GM21381 (cell line): ENCODE data around the gene SLC7A9.

ENCODE experiments used
- ATAC-seq: cut with Tn5 transposase; IDR thresholded peaks from one replicate; pipeline ENCODE4 v1.9.1; 2021; ENCODE audit warnings: mild to moderate bottlenecking, moderate library complexity; ENCODE audit not compliant: unreplicated experiment

Gene SLC7A9

DNA sequence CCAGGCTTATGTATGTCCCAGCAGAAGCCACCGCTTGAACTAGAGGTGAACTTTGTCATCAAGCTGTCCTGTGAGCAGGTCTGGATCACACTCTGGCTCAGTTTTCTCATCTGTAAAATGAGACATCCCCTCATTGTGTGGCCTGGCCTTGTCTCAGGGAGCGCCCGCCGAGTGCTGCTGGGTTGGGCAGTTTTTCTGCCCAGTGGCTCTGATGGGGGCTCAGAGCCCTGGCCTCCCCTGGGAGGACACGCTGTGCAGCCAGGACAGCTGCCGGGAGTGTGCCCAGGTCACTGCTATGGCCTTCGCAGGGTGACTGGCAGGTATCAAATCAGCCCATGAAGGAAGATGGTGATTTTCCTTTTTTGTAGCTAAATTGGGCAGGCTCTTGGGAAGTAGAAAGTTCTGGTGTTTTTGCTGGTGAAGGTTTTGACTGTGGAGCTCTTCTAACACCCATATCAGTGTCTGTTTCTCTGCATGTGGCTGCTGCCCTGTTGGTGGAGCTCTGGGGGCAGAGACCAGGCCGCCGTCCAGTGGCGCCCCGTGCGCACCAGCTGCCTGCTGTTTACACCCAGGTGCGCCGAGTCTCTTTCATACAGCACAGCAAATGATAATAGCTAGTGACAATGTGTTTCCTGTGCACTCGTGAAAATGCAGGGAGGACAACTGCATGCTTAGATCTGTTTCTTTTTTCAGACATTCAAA lies 40.8 kb downstream of the SLC7A9 start:
- ATAC-seq = no peak

GRCh38 chr19:32828139-32828538 lies 41.4 kb downstream of the SLC7A9 start:
- no peak for ATAC-seq

GRCh38 chr19:32824916-32825608 lies 44.5 kb downstream of the SLC7A9 start:
- ATAC-seq = no peak

GRCh38 chr19:32824191-32824751 lies 45.3 kb downstream of the SLC7A9 start:
- no peak for ATAC-seq

GRCh38 chr19:32823747-32824102 lies 45.8 kb downstream of the SLC7A9 start:
- ATAC-seq = no peak

GRCh38 chr19:32822916-32823746 lies 46.4 kb downstream of the SLC7A9 start:
- no peak for ATAC-seq

DNA sequence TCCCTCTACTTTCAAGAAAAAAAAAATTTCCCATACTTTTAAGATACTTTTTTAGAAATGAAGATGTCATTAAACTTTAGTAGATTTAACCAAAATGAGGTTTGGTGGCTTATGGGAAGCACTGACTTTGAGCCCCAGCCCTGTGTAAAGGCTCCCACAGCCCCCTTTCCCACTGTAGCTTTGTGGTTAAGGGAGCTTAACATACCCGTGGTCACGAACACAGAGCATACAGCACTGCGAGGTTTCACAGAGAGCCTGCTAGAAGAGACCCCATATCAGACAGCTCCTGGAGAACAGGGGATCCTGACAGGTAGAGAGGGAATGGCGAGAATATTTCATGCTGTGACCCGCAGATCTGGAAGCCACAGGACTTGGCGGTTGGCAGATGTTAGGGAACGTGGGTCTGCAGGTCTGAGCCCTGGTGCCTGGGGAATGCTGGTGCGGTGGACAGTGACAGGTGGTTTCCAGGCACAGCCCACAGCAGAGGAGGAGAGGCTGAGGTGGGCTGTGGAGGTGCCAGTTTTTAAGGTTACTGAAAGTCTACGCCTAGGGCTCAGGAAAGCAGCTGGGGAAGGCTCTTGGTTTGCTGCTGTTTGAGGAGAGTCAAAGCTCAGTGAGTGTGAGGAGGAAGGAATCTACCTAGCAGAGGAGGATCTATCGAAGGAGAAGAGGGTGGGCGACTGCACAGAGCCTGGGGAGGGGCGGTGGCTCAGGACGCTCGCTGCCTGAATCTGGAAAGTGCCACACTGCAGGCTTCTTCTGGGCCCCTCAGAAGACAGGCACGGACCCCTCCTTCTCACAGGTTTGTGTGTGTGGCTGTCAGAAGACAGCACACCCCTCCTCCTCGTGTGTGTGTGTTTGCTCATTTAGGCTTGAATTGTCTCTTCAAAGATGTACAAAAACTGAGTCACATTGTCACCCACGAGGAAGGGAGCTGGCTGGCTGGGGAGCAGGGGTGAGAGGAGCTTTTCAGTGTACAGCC lies 49.9 kb downstream of the SLC7A9 start:
- ATAC-seq = no peak

GRCh38 chr19:32818536-32818935 lies 51.0 kb downstream of the SLC7A9 start:
- ATAC-seq = no peak

GRCh38 chr19:32817569-32818476 lies 51.7 kb downstream of the SLC7A9 start:
- ATAC-seq = no peak

GRCh38 chr19:32816555-32817099 lies 52.9 kb downstream of the SLC7A9 start:
- ATAC-seq = no peak

GRCh38 chr19:32814624-32815023 lies 54.9 kb downstream of the SLC7A9 start:
- ATAC-seq = no peak

DNA sequence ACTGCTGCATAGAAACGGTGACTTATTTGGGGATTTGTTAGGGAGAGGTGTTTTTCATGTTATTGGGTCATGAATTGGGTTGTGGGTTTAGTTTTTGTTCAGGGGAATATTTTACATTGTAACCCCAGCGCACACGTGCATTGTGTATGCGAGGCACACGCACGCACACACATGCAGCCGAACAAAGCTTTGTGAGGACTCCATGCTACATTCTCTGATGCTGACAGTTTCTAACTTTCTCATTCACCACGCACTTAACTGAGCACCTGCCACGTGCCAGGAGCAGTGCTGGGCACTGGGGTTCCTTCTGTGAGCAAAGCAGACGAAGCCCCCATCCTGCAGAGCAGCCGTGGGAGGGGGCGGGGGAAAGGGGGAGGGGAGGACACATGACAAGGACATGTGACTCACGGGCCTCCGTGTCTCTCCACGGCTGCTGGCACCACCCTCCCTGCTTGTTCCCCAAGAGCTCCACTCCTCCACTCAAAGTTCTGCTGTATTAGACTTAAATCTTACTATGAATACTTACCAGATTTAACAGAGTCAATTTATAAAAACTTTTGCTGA lies 55.6 kb downstream of the SLC7A9 start:
- ATAC-seq = no peak

- ATAC-seq = no peak
These were observed 57.0 kb downstream of the SLC7A9 start for GRCh38 chr19:32812571-32812970.

- ATAC-seq = no peak
These were observed 57.5 kb downstream of the SLC7A9 start for GRCh38 chr19:32812036-32812435.

DNA sequence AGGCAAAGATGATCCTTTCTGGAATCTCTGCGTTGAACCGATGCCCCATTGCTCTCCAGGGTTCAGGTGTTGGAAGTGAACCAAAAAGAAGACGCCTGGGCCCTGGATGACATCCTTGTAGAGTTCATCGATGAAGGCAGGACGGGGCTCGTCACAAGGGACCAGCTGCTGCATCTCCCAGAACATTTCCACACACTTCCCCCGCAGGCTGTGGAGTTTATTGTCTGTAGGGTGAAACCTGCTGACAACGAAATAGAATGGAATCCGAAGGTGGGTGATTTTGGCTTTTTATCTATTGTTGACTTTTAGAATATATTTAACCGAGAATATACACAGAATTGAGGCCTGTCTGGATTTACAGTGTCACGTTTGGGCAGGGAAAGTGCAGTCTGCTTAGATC lies 58.4 kb downstream of the SLC7A9 start:
- no peak for ATAC-seq

DNA sequence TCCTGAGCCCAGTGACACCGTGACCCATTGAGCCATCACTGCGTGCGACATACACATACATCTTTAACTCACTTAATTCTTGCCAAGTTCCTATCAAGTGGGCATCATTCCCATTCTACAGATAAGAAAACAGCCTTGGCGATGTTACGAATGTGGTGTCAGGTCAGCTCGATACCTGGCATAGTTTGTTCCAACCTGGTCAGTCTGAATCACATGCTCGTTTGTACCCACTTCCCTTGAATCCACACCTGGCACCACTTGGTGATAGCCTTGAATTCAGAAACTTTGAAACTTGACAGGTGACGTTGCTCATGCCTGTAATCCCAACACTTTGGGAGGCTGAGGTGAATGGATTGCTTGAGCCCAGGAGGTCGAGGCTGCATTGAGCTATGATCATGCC lies 59.1 kb downstream of the SLC7A9 start:
- ATAC-seq = no peak

DNA sequence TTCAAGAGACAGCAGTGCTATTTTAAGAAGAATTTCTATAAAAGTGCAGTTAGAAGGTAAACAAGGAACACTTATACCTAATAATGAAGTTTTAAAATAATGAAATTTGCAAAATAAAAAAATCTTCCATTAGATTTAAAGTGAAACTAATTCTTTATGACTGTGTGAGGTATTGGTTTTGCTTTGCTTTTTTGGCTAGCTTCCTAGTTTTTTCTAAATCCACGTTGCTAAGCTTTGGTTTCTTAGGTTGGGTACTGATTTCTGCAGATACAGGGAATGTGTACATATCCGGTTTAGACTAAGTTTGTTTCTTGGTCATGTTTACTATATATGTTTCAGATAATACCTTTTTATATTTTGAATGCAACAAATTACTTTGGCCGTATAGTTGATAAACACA lies 59.8 kb downstream of the SLC7A9 start:
- ATAC-seq = no peak

GRCh38 chr19:32809254-32809653 lies 60.3 kb downstream of the SLC7A9 start:
- ATAC-seq = no peak

- ATAC-seq = no peak
These were observed 61.3 kb downstream of the SLC7A9 start for GRCh38 chr19:32808236-32808635.
